Activated T-cell treated with anti-CD3 and anti-CD28 coated beads, Interleukin-2, amount 50 U/mL, for 1 hour (primary cell): ENCODE measurements around the gene SMIM35.
A peak's percentile ranks its signal among the peaks of the same experiment; 100 is the strongest.
"Not testable (repeated sequence)": the region's sequence is repeated elsewhere in the genome, so short reads cannot be mapped to it uniquely, and the experiment has no call there.

ENCODE experiments used
- DNase-seq: peaks from one replicate; pipeline ENCODE4 v3.0.0-alpha.2; 2020

The SMIM35 gene

DNA sequence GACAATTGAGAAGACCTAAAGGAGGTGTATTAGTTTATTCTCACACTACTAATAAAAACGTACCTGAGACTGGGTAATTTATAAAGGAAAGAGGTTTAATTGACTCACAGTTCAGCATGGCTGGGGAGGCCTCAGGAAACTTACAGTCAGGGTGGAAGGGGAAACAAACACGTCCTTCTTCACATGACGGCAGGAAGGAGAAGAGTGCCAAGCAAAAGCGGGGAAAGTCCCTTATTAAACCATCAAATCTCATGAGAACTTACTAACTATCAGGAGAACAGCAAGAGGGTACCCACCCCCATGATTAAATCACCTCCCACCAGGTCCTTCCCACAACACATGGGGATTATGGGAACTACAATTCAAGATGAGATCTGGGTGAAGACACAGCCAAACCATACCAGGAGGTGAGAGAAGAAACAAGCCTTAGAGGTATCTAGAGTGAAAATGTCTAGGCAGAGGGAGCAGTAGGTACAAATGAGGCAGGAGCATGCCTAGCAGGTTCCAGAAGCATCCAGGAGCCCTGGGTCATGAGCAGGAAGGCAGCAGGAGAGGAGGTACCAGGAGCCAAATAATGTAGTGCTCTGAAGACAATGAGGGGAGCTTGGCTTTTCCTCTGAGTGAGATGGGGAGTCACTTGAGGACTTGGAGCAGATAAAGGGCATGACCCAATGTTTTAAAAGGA lies 69.0 kb downstream of the SMIM35 start:
- no peak for DNase-seq

DNA sequence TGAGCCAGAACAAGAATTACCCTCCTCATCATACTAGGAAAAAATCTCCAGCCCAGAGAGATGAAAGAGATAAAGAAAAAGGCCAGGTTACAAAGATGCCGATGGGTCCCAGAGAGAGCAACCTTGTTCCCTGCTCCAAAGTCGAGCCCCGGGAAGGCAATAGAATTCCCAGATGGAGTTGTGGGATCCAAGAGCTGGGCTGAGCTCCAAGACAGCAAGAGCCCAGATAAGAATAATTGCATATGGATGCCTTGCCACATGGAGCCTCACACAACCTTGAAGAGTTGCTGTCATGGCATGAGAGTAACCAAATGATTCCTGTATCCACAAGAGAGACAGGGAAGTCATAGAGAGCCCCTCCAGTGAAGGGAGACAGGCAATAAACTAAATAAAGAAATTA lies 69.7 kb downstream of the SMIM35 start:
- no peak for DNase-seq

- DNase-seq = no peak
These were observed 70.7 kb downstream of the SMIM35 start for GRCh38 chr11:118016104-118016503.

DNA sequence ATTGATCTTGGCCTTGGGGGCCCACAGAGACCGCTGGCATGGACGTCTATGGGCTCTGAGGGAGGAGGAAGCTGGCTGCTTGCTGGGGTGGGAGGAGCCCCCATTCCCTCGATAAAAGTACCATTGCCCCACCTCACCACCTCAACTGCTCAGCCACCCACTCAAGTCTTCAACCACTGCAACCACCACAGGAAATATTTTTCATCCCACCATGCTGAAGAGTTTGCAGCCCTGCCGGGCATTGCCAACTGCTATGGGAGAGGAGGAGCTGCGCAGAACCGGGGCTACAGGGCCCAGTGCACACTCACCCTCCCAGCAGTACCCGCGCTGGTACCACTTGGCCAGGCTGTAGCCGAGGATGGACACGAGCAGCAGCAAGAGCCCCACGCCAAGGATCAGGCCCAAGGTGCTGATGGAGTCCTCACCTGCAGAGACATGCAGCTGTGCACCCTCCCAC lies 71.3 kb downstream of the SMIM35 start:
- DNase-seq = no peak

DNA sequence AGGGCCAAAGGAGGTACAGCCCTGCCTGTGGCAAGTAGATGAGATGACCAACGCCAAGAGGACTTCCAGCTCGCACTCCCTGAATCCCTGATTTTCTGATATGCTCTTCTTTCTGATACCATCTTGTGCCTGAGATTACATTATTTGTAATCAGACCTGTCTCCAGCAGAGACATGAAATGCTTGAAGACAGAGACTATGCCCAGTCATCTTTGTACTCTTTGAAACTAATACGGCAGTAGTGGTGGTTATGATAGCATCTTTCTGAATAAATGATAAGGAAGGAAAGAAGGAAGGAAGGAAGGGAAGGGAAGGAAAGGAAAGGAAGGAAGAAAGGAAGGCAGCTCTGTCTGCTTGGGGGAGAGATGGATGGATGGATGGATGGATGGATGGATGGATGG lies 72.7 kb downstream of the SMIM35 start:
- no peak for DNase-seq

- DNase-seq = no peak
These were observed 74.6 kb downstream of the SMIM35 start for GRCh38 chr11:118012083-118012669.

DNA sequence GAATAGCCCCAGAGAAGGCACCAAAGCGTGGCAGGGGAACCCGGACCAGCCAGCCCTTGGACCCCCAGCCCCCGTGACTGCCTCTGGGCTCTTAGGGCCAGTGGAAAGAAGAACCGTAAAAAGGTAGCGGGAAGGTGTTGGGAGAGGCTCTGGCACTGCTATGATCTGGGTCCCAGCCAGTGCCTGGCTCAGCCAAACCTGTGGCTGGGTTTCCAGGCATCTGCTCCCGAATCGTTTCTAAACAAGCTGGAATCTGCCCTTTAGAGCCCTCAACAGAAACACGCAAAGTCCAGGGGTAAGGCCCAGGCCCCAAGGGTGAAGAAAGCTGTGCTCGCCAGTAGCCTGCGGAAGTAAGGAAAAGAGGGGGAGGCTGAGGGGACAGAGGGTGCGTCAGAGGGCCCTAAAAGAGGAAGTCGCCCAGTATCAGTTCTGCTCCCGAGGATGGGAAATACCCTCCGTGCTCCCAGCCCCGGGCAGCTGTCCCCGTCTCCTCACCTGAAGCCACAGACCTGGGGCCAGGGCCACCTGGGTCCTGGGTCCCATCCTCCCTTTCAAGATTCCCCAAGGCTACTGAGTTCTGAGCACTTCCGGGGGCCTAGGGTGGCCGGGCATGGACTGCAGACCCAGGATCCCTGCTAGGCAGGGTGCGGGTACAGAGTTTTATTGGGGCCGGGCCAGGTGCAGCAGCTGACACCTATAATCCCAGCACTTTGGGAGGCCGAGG lies 75.9 kb downstream of the SMIM35 start:
- DNase-seq = no peak

DNA sequence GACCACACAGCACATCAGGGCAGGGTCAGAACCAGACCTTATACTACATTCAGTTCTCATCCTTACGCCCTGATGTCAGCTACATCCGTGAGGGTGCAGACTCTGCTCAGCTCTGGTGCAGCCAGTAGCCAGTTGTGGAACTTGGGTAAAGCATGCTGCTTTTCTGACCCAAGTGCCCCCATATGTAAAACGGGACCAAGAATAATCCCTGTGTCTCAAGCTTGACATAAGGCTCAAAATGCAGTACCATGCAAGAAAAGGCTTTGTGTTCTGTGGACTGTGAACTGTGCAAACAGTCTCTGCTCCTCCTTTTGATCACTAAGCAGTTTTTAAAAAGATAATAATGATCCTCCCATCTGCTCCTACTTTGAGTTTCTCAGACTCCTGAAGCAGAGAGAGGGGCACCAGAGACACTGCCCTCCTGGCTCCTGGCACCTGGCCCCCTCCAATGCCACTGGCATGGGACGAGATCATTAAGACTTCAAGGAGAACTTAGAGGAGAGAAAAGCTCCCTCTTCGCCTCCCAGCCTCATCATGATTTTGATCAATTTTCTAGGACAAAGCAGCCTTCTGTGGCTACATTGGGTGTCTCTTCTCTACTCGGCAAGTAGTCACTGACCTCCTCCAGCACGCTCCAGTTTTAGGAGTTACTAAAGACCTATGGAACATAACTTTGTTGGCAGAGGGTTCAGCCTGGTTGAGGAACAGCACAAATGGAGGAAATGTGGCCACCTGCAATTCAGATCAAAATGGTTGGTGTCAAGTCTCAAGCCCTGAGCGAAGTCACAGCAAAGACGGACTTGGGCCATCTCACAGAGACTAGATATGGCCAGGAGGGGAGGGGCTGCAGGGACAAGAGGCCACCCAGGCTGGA lies 76.7 kb downstream of the SMIM35 start:
- DNase-seq = no peak

DNA sequence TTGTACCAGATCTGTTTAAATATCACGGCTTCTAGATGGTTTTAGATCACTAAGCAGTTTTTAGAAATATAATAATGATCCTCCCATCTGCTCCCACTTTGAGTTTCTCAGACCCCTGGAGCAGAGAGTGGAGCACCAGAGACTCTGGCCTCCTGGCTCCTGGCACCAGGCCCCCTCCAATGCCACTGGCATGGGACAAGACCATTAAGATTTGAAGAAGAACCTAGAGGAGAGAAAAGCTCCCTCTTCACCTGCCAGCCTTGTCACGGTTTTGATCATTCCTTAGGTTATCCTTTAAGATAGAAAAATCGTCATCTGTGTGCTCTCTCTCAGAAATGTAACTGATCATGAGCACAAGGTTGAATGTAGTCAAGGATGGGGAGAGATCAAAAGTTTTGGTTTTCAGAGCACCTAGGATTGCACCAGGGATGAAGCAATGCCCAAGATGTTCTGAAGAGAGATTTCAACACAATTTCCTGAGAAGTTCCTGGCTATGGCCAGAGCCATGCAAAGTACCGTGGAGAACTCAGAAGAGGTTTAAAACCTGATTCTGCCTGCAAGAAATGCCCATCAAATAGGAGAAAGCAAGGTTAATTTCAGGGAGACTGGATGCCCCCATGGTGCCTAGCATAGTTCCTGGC lies 78.4 kb downstream of the SMIM35 start:
- DNase-seq = no peak

DNA sequence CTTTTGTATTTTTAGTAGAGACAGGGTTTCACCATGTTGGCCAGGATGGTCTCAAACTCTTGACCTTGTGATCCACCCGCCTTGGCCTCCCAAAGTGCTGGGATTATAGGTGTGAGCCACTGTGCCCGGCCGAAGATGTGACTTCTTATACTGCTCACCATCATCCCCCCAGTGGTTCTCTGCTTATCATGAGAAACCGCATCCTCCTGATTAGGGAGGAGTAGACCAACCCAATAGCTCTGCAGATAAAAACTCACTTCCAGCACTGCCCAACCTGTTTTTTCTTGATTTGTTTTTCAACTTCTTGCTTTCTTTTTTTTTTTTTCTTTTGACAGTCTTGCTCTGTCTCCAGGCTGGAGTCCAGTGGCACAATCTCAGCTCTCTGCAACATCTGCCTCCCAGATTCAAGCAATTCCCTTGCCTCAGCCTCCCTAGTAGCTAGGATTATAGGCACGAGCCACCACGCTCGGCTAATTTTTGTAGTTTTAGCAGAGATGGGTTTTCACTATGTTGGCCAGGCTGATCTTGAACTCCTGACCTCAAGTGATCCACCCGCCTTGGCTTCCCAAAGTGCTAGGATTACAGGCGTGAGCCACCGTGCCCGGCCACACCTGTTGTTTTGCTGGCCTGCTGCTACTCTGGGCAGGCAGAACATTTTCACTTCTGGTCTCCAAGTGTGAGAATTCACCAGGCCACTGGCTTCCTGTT lies 79.0 kb downstream of the SMIM35 start:
- not testable (repeated sequence) for DNase-seq

DNA sequence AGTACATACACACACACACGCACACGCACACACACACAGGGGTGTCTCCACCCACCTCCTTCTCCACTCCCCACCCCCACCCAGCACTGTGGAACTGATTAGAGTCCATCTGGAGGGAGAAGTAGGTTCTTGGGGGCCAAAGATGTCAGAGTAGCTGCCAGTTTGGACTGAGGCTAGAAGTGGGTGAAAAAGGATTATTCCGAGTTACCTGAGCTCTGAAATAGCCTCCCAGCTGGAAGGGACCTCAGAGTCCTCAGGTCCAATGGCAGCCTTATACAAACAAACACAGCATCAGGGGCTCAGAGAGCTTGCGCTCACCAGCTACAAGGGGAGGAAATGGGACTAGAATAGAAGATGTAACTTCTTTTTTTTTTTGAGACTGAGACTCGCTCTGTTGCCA lies 79.7 kb downstream of the SMIM35 start:
- no peak for DNase-seq

GRCh38 chr11:118006153-118006534 lies 80.6 kb downstream of the SMIM35 start:
- no peak for DNase-seq

DNA sequence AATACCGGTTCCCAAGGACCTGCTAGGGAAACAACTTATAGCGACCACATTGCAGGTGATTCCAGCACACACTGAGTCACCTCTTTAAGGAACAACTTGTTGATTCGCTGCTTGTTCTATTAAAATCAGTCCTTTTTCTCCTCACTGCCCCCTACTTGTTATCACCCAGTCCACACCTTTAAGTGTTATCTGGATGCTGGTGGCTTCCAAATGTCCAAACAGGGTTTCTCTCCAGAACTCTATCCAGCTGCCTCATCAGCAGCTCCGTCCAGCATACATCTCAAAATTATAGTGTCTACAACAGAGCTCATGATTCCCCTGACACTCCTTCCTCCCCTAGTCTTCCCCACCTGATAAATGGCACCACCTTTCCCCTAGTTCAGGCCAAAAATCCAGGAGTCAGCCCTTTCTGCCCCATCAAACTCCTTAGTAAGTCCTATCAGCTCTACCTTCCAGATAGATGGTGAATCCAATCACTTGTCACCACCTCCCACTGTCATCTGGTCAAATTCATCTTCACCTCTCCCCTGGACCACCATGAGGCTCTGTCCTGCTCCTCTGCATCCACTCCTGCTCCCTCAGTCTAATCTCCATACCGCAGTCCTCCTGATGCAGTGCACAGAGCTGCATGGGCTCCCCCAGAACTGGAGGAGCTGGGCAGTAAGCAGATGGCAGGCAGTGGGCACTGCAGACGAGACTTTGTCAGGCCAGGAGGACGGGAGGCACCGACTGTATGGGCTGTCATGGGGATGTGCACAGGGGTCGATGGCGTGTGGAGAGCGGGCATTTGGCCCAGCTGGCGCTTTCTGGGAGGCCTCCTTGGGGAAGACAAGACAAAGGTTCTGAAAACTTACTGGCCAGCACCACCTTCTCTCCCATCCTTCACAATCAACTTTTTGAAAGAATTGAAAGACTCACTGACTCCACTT lies 81.3 kb downstream of the SMIM35 start:
- DNase-seq = no peak

- DNase-seq = no peak
These were observed 82.1 kb downstream of the SMIM35 start for GRCh38 chr11:118004543-118005223.

GRCh38 chr11:118003456-118003855 lies 83.3 kb downstream of the SMIM35 start:
- no peak for DNase-seq

DNA sequence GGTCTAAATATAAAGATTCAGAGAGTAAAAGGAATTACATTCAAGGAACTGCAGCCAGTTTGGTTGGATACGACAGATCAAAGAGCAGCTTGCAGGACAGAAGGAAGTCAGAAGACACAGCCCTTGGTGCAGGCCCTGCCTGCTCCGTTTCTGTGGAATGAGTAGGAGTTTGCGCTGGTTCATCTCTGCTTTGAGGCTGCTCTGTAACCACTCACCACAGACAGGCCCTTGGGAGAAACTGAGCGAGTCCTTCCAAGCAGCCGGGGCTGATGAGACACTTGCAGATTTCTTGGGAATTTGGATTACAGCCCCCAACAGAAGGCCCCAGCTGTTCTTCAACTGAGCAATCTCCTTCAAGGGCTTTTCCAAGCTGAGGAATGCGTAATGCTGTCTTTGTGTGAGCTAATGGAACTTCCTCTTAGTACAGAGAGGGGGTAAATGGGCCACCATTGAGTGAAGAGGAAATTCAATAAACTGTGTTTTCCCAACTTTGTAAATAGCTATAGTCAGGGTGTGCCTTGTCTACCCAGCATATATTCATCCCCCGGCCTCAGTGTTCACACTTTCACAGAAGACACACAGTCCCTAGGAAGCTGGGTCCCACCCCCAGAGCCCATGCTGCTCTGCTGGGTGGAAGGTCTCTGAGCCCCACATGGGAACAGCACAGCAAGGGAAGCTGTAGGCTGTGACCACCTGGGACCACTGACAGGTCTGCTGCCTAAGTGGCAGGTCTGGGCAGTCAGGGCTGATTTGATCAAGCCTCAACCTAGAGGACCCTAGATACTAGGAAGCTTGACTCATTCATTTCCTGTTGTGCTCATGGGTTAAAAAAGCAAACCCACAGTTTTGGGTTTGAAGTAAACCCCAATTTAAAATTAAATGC lies 84.0 kb downstream of the SMIM35 start:
- peak; percentile 67 for DNase-seq

DNA sequence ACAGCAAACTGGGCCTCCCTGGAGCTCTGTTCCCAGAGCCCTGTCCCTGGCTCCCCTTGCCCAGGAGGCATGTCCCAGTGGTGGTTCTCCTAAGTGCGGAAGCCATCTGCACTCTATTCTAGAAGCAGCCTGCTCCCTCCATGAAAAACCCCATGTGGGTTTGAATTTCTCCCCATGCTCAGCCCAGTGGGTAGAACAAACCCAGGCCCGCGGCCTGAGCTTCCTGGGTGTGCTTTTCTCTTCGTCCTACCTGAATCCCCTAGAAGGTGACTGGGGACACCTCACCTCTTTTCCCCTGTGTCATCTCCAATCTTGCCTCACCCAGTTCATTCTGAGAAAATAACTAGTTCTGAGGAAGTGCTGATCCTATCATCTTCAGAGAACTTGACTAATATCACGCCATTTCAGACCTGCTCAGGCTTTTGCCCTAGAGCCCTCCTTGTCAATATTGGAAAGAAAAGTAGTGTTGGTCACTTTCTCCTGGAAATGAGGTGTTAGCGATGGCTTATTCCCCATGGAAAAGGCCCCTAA lies 84.7 kb downstream of the SMIM35 start:
- peak; percentile 63 for DNase-seq

DNA sequence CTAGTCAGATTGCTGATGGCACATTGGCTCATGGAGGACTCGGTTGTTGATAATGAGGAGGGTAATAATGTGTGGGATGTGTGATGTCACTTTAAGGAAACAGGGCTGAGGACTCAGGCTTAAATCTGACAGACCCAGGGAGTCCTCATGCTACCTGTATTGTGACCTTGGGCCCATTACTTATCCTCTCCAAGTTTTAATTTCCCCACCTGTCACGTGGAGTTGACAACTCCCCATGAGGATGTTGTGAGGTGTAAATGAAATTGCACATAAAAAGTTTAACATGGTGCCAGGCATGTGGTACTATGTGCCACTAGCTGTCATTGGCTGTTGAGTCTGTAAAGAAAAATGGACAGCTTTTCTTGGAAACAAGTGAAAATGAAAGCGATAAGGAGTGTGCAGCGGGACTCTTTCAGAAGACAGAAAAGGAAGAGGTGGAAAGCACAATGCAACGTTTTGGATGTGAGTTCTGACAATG lies 85.2 kb downstream of the SMIM35 start:
- peak; percentile 18 for DNase-seq

- DNase-seq = no peak
These were observed 85.9 kb downstream of the SMIM35 start for GRCh38 chr11:118000850-118001228.
